GF-D8 (cell line): ENCODE measurements around the gene LDLRAD4.

Source experiments
- DNase-seq: peaks from one replicate; lab custom pipeline; 2025; lab: John Stamatoyannopoulos, UW

Gene LDLRAD4

GRCh38 chr18:13616041-13616440 lies 397.5 kb downstream of the LDLRAD4 start:
- no peak for DNase-seq

GRCh38 chr18:13616525-13617035 lies 398.0 kb downstream of the LDLRAD4 start:
- no peak for DNase-seq

- no peak for DNase-seq
Observed at GRCh38 chr18:13617826-13618515, 399.4 kb downstream of the LDLRAD4 start.

- DNase-seq, result no peak
Observed at GRCh38 chr18:13618760-13619438, 400.3 kb downstream of the LDLRAD4 start.

- DNase-seq, result no peak
Observed at GRCh38 chr18:13619505-13620205, 401.1 kb downstream of the LDLRAD4 start.

- DNase-seq, result no peak
Observed at GRCh38 chr18:13620206-13620672, 401.7 kb downstream of the LDLRAD4 start.

GRCh38 chr18:13620818-13621445 lies 402.4 kb downstream of the LDLRAD4 start:
- no peak for DNase-seq

GRCh38 chr18:13621446-13621849 lies 402.9 kb downstream of the LDLRAD4 start:
- no peak for DNase-seq

- DNase-seq, result no peak
Observed at GRCh38 chr18:13621886-13622619, 403.5 kb downstream of the LDLRAD4 start.

GRCh38 chr18:13622751-13623150 lies 404.2 kb downstream of the LDLRAD4 start:
- no peak for DNase-seq

GRCh38 chr18:13623348-13623747 lies 404.8 kb downstream of the LDLRAD4 start:
- no peak for DNase-seq

GRCh38 chr18:13623871-13624270 lies 405.3 kb downstream of the LDLRAD4 start:
- no peak for DNase-seq

- DNase-seq, result no peak
Observed at GRCh38 chr18:13624563-13625237, 406.1 kb downstream of the LDLRAD4 start.

GRCh38 chr18:13625355-13625754 lies 406.8 kb downstream of the LDLRAD4 start:
- no peak for DNase-seq

GRCh38 chr18:13625843-13626543 lies 407.4 kb downstream of the LDLRAD4 start:
- DNase-seq, result no peak

- DNase-seq, result no peak
Observed at GRCh38 chr18:13626544-13626908, 408.0 kb downstream of the LDLRAD4 start.

- no peak for DNase-seq
Observed at GRCh38 chr18:13627639-13628038, 409.1 kb downstream of the LDLRAD4 start.

GRCh38 chr18:13628211-13628610 lies 409.7 kb downstream of the LDLRAD4 start:
- DNase-seq, result no peak

GRCh38 chr18:13629841-13630715 lies 411.5 kb downstream of the LDLRAD4 start:
- DNase-seq, result peak; percentile 24
